PC-3 (cell line): ENCODE data around the gene PROCA1.

Experiments
- CTCF ChIP-seq: fragments of 300-600 bp; sonication (generic); conservative IDR thresholded peaks from 2 replicates; pipeline ENCODE4 v1.5.1; 2017; ENCODE audit warnings: antibody characterized with exemption, low read depth, mild to moderate bottlenecking, low read length
- EZH2 ChIP-seq: fragments of 300-600 bp; sonication (generic); IDR thresholded peaks from one replicate; pipeline ENCODE4 v1.6.1; 2017; ENCODE audit warnings: antibody characterized with exemption, mild to moderate bottlenecking, low read length; ENCODE audit not compliant: unreplicated experiment

GRCh38 chr17:28760601-28761562 is 49.2 kb upstream of the PROCA1 start:
- no peak for TF ChIP-seq CTCF
- TF ChIP-seq EZH2: no peak
